K562 (cell line): ENCODE measurements around the gene PHF1.
"Not testable (repeated sequence)": the region's sequence is repeated elsewhere in the genome, so short reads cannot be mapped to it uniquely, and the experiment has no call there.

ENCODE experiments used
- CTCF ChIP-seq, 3 experiments: IDR thresholded peaks in 2 of 3; conservative IDR thresholded peaks in 1 of 3; 2 replicates each; pipeline ENCODE4 v1.5.1; 2011 to 2012; ENCODE audit warnings: low read length in 3 of 3, mild to moderate bottlenecking in 3 of 3, control low read depth in 2 of 3, improper control_type of control experiment in 1 of 3, inconsistent platforms in 1 of 3, low read depth in 1 of 3, mixed read lengths in 1 of 3, moderate library complexity in 1 of 3; ENCODE audit not compliant: insufficient read depth in 2 of 3
- HMGXB4 ChIP-seq: sonication (generic); formaldehyde crosslinking; IDR thresholded peaks from 2 replicates; pipeline ENCODE4 v1.8.1; 2023; ENCODE audit warnings: mild to moderate bottlenecking, missing genetic modification reagents
- NKRF ChIP-seq: fragments of 450-650 bp; IDR thresholded peaks from 2 replicates; pipeline ENCODE4 v1.6.1; 2016; ENCODE audit warnings: borderline replicate concordance
- PHF21A ChIP-seq: fragments of 450-650 bp; IDR thresholded peaks from 2 replicates; pipeline ENCODE4 v1.6.1; 2017; ENCODE audit warnings: low read depth, borderline replicate concordance
- POLR3A ChIP-seq: IDR thresholded peaks from 2 replicates; pipeline ENCODE4 v1.6.1; 2011; ENCODE audit warnings: borderline replicate concordance, mild to moderate bottlenecking, moderate library complexity; ENCODE audit not compliant: insufficient read length, insufficient read depth; ENCODE audit errors: extremely low read depth
- REST ChIP-seq, 2 experiments: fragments of 450-650 bp; formaldehyde crosslinking in 1 of 2; IDR thresholded peaks; 2 replicates each; pipeline versions ENCODE4 v1.4.0 to v1.6.1; 2014 to 2020; ENCODE audit warnings: mild to moderate bottlenecking in 2 of 2, borderline replicate concordance in 1 of 2, low read depth in 1 of 2
- STAT6 ChIP-seq: sonication (generic); formaldehyde crosslinking; IDR thresholded peaks from 2 replicates; pipeline ENCODE4 v1.8.1; 2023; ENCODE audit warnings: mild to moderate bottlenecking, missing genetic modification reagents

GRCh38 chr6:33398601-33399000 lies 12.2 kb upstream of the PHF1 start:
- not testable (repeated sequence) for TF ChIP-seq POLR3A; CTCF (IDR thresholded peaks at IDR 0.05 in 2 of 3, conservative IDR thresholded peaks at IDR 0.05 in 1 of 3; ENCODE audit: insufficient read depth in 2 of 3, low read depth in 1 of 3, low read length in 3 of 3); PHF21A; NKRF; STAT6 (CRISPR knock-in tag); HMGXB4 (CRISPR knock-in tag); REST (IDR thresholded peaks at IDR 0.05; ENCODE audit: borderline replicate concordance); REST (CRISPR knock-in tag; IDR thresholded peaks at IDR 0.05; ENCODE audit: low read depth)
